OCI-LY1 (cell line): Measurements from ENCODE around the gene KCNMB2.

ENCODE experiments used
- H2AFZ ChIP-seq: fragments of 200-600 bp; sonication (generic), shearing (Covaris generic); 2 replicates; pipeline ENCODE4 v1.6.0; 2014; ENCODE audit warnings: antibody characterized with exemption, mild to moderate bottlenecking, low read length
- H3F3A ChIP-seq: fragments of 200-600 bp; sonication (generic), shearing (Covaris generic); 2 replicates; pipeline ENCODE4 v1.6.0; 2014; ENCODE audit warnings: mild to moderate bottlenecking, antibody characterized with exemption, low read length, moderate library complexity; ENCODE audit not compliant: insufficient read depth
- H3K27ac ChIP-seq: fragments of 200-600 bp; sonication (generic); 2 replicates; pipeline ENCODE4 v1.5.1; 2014; ENCODE audit warnings: low read length, mixed run types, mild to moderate bottlenecking, low read depth; ENCODE audit not compliant: poor library complexity, severe bottlenecking
- H3K27me3 ChIP-seq: fragments of 200-600 bp; sonication (generic); 2 replicates; pipeline ENCODE4 v1.6.0; 2014; ENCODE audit warnings: antibody characterized with exemption, mild to moderate bottlenecking, low read length, moderate library complexity; ENCODE audit not compliant: insufficient read depth
- H3K36me3 ChIP-seq: fragments of 200-600 bp; sonication (generic); 2 replicates; pipeline ENCODE4 v1.6.1; 2014; ENCODE audit warnings: mild to moderate bottlenecking, antibody characterized with exemption, low read length, moderate library complexity, mixed read lengths; ENCODE audit not compliant: insufficient read depth
- H3K4me1 ChIP-seq: fragments of 200-600 bp; sonication (generic); 2 replicates; pipeline ENCODE4 v1.5.1; 2014; ENCODE audit warnings: mild to moderate bottlenecking, low read length, moderate library complexity; ENCODE audit not compliant: insufficient read depth, severe bottlenecking
- H3K4me2 ChIP-seq: fragments of 200-600 bp; sonication (generic), shearing (Covaris generic); 2 replicates; pipeline ENCODE4 v1.6.1; 2014; ENCODE audit warnings: low read length
- H3K4me3 ChIP-seq: fragments of 200-600 bp; sonication (generic); 2 replicates; pipeline ENCODE4 v1.5.1; 2014; ENCODE audit warnings: low read length, low read depth, mild to moderate bottlenecking, mixed read lengths; ENCODE audit not compliant: poor library complexity, severe bottlenecking
- H3K79me2 ChIP-seq: fragments of 200-600 bp; shearing (Covaris generic); 2 replicates; pipeline ENCODE4 v1.6.1; 2016; ENCODE audit warnings: mixed run types, low read length, mixed read lengths; ENCODE audit not compliant: insufficient read depth
- H3K9ac ChIP-seq: fragments of 200-600 bp; sonication (generic), shearing (Covaris generic); 2 replicates; pipeline ENCODE4 v1.6.1; 2014; ENCODE audit warnings: mild to moderate bottlenecking, low read length, mixed read lengths
- H3K9me2 ChIP-seq: fragments of 200-600 bp; sonication (generic), shearing (Covaris generic); 2 replicates; pipeline ENCODE4 v1.6.1; 2014; ENCODE audit warnings: low read depth, mild to moderate bottlenecking, low read length, mixed read lengths
- H3K9me3 ChIP-seq: fragments of 200-600 bp; shearing (Covaris generic); 2 replicates; pipeline ENCODE4 v1.6.1; 2014; ENCODE audit warnings: low read length, mixed read lengths
- H4K20me1 ChIP-seq: fragments of 200-600 bp; sonication (generic), shearing (Covaris generic); 2 replicates; pipeline ENCODE4 v1.6.0; 2016; ENCODE audit warnings: mild to moderate bottlenecking, low read length; ENCODE audit not compliant: insufficient read depth
- EZH2 ChIP-seq: fragments of 200-600 bp; sonication (generic), shearing (Covaris generic); IDR thresholded peaks from 2 replicates; pipeline ENCODE4 v1.8.0; 2017; ENCODE audit warnings: borderline replicate concordance, mixed run types, mild to moderate bottlenecking, antibody characterized with exemption, low read length, moderate library complexity, mixed read lengths
- TF ChIP-seq, protein P1 (sequence below): fragments of 200-600 bp; sonication (generic), shearing (Covaris generic); IDR thresholded peaks from 2 replicates; pipeline ENCODE4 v1.5.1; 2017; ENCODE audit warnings: mild to moderate bottlenecking, antibody characterized with exemption, low read length, moderate library complexity, mixed read lengths

The KCNMB2 gene

DNA sequence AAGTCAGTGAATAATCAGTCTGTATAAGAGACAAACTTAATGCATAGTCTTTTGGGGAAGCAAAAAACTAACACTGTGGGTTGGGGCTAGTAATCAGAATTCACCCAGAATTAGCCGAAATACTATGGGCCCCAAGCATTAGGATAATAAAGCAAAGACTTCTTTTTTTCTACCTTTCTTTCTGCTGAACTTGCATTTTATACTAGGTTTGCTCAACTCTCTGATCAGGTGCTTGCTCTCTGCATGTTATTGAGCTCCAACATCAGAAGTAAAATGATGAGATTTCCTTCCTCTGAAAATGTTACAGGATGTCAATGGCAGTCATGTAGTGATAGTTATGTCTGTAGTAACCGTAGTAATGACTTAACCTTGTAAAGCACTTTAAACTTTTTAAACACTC, 216.6 kb downstream of the KCNMB2 start:
- Histone ChIP-seq H3K27me3 (no peaks in the 10 kb centered on the region), H3F3A (no peaks in the 10 kb centered on the region), H3K79me2 (no peaks in the 10 kb centered on the region), H3K36me3 (no peaks in the 10 kb centered on the region), H3K4me3 (no peak overlapping the region), H2AFZ (no peak overlapping the region), H3K9me2 (no peaks in the 10 kb centered on the region), H3K4me1 (no peaks in the 10 kb centered on the region), H4K20me1 (no peaks in the 10 kb centered on the region), H3K9me3 (no peaks in the 10 kb centered on the region), H3K4me2 (no peak overlapping the region), H3K9ac (no peak overlapping the region), H3K27ac (no peak overlapping the region)
- TF ChIP-seq EZH2: no peak
- TF ChIP-seq, protein P1, sequence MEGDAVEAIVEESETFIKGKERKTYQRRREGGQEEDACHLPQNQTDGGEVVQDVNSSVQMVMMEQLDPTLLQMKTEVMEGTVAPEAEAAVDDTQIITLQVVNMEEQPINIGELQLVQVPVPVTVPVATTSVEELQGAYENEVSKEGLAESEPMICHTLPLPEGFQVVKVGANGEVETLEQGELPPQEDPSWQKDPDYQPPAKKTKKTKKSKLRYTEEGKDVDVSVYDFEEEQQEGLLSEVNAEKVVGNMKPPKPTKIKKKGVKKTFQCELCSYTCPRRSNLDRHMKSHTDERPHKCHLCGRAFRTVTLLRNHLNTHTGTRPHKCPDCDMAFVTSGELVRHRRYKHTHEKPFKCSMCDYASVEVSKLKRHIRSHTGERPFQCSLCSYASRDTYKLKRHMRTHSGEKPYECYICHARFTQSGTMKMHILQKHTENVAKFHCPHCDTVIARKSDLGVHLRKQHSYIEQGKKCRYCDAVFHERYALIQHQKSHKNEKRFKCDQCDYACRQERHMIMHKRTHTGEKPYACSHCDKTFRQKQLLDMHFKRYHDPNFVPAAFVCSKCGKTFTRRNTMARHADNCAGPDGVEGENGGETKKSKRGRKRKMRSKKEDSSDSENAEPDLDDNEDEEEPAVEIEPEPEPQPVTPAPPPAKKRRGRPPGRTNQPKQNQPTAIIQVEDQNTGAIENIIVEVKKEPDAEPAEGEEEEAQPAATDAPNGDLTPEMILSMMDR: no peak

DNA sequence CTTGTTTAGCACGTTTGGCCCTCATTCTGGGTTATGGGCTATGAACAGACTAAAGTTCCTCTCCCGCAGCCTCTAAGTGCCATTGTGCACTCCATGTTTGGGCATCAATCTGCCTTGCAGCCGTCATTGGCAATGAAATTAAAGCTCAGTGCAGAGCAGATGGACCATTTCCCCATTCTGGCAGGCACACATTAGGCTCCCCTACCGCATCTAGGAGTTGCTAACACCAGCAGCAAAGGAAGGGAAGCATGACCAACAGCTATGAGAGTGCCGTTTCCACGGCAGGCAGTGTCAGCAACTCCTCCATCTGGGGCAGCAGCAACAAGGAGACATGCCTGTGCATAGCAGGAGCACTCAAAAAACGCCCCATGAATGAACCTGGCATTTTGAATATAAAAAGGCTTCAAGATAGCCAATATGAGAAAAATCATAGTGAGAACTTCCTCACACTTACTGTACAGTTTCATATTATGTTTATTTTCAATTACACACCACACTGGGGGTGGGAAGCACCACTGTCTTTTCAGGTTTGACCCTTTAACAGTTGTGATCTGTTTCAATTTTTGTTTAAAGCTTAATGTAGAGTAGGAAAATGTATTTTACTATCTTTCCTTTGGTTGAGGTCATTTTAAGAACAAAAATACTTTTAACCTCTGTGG, 218.7 kb downstream of the KCNMB2 start:
- no peak overlapping the region for H3K4me2 ChIP-seq
- H3K9me3 ChIP-seq: no peaks in the 10 kb centered on the region
- no peaks in the 10 kb centered on the region for H3K36me3 ChIP-seq
- H3F3A ChIP-seq: no peaks in the 10 kb centered on the region
- H4K20me1 ChIP-seq: no peaks in the 10 kb centered on the region
- H3K4me1 ChIP-seq: no peaks in the 10 kb centered on the region
- H3K27ac ChIP-seq: no peak overlapping the region
- H2AFZ ChIP-seq: no peak overlapping the region
- no peaks in the 10 kb centered on the region for H3K79me2 ChIP-seq
- H3K9ac ChIP-seq: no peak overlapping the region
- H3K27me3 ChIP-seq: no peaks in the 10 kb centered on the region
- no peak overlapping the region for H3K4me3 ChIP-seq
- TF ChIP-seq, protein P1: no peak
- no peak for TF ChIP-seq EZH2
- no peaks in the 10 kb centered on the region for H3K9me2 ChIP-seq

DNA sequence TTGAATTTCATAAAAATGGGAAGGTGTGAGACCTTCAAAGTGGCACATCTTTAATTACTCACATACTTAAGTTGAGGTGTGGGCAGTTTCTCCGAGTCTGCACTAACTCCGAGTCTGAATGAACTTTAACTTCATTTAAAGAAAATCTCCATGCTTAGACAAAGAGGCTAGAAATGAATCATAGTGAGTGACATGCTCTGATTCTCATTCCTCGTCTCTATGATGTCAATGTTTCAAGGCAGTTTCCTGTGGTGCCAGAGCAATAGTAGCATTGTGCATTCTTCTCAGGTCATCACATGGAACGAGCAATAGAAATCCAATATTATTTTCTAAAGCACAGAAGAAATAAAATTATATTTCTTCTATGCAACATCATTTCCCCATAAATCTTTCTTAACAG, 224.8 kb downstream of the KCNMB2 start:
- Histone ChIP-seq H3F3A (no peaks in the 10 kb centered on the region), H3K4me2 (no peak overlapping the region), H3K9ac (no peak overlapping the region), H3K4me1 (no peaks in the 10 kb centered on the region), H3K79me2 (no peaks in the 10 kb centered on the region), H3K27me3 (no peaks in the 10 kb centered on the region), H3K9me2 (no peaks in the 10 kb centered on the region), H4K20me1 (no peaks in the 10 kb centered on the region), H3K36me3 (no peaks in the 10 kb centered on the region), H2AFZ (no peak overlapping the region), H3K4me3 (no peak overlapping the region), H3K9me3 (no peaks in the 10 kb centered on the region), H3K27ac (no peak overlapping the region)
- TF ChIP-seq, protein P1: no peak
- no peak for TF ChIP-seq EZH2
